Stimulated activated CD8-positive, alpha-beta memory T cell treated with anti-CD3 and anti-CD28 coated beads, Interleukin-4, amount 100 ng/mL, for 1 hour (primary cell): ENCODE measurements around the gene ESYT1.
A peak's percentile ranks its signal among the peaks of the same experiment; 100 is the strongest.

Source experiments
- DNase-seq, 2 donors: peaks; one replicate each; pipeline ENCODE4 v3.0.0-alpha.2; 2020; ENCODE audit warnings: low read depth in 2 of 2, low spot score in 1 of 2

ESYT1 gene

DNA sequence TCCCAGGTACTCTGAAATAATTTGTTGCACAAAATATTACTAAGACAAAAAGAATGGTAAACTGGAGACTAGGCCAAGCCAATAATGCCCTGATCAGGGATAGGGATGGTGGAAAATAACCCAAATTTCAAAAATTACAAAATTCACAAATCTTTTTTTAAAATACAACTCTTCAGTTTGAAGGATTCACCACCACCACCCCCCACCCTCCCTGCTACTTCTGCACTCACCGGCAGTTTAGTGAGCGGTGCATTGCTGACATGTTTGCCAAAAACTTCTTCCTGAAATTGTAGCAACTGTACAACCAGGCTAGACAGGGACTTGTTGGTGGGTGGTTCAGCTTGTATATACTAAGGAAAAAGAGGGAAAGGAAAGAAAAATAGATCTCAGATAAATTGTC lies 58.9 kb downstream of the ESYT1 start:
- DNase-seq = no peak

DNA sequence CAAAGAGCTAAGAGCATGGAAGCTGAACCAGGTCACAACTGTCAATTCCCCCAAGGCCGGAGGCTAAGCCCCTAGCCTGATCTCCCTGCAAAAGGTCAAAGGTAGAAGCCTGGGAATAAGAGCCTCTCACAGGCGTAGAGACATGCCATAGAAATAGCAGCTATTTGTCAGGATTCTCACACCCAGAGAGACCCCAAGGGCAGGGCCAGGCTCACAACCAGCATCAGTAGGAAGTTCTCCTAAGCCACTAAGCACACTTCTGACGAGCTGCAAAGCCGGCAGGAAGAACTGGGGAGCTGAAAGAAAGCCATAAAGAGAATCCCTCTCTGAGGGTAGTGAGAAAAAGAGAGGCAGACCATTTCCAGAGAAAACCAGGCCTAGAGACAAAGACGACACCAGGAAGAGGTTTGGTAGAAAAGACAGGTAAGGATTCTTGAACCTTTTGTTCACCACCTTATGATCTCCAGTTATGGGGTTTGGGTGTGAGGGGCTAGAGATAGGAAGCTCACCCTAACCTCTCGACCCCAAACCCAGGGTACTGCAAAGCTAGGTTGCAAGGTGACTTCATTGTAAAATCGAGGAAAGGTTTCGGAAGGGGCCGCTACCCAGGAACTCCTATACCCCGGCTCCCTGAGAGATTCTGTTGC lies 60.2 kb downstream of the ESYT1 start:
- DNase-seq = no peak

DNA sequence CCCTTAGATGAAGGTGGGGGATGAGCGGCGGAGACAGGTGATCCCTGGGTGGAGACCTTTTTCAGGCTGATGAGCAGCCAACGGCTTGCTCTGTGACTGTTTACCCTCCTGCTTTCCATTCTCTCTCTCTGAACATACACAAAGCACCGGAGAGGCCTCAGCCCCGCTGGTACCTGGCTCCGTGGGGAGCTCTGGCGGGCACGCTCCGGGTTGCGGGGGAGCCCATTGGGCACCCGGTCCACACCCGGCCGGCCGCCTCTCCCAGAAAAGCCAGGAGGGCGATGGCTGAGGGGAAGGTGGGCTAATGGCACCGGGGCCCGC lies 60.7 kb downstream of the ESYT1 start:
- no peak for DNase-seq

DNA sequence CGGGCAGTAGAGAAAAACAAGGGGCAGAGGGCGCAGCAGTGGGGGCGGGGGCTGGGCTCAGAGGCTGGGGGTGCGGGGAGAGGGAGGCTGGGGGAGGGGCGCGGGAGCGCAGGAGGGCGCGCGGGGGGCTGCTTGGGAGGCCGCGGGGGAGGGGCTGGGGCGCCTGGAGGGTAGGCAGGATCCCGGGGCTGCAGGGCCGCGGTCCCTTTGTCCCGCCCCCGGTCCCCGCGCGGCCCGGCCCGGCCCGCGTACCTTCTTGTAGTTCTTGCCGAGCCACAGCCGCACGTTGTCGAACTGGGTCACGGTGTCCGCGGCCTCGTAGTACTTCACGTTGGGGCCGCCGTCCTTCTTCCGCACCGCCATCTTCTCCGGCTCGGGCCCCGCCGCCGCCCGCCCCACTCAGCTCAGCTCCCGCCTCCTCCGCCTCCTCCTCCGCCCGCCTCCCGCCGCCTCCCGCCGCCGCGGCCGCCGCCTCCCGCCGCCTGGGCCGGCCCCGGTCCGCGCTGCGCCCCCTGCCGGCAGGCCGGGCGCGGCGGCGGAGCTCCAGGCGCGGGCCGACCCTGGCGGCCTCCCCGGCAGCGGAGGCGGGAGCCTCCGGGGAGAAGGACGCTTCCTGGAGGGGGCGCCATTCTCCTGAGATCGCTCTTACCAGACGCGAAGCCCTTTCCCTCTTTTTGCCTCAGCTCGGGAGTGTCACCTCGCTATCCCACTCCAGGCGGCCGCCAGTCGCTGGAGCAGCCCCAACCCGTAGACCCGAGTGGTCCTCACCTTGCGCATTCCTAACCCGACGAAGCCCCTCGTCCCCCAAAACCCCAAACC lies 61.2 kb downstream of the ESYT1 start, which contains the start of gene SMARCC2:
SMARCC2 (minus strand) TSS at position 385 of the 819 bp plus-strand sequence; CDS start at position 363, 22 bp downstream.
- DNase-seq = peak; percentile 56 to 68

DNA sequence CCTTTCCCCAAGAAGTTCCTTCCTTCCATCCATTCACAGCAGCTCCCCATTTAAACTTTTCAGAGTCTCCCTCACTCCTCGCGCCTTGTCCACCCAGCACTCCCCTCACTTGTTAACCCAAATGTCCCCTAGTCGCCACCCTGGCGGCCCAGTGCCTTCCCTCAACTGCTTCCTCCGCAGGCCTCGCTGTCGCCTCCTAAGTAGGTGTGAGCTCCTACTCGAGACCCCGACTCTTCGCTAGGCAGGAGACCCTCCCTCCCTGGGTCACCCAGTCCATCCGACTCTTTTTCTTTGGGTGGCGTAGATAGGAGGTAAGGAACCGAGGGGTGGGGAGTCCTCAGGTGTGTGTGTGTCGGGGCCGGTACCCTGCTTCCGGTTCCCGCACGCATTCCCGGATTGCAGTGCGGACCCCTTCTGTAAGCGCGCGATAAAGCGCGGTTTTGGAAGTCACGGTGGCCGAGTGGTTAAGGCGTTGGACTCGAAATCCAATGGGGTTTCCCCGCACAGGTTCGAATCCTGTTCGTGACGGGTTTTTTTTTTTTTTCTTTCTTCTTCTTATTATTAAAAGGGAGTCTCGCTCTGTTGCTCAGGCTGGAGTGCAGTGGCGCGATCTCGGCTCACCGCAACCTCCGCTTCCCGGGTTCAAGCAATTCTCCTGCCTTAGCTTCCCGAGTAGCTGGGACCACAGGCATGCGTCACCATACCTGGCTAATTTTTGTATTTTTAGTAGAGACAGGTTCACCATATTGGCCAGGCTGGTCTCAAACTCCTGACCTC lies 62.0 kb downstream of the ESYT1 start:
- peak; percentile 27 to 47 for DNase-seq

DNA sequence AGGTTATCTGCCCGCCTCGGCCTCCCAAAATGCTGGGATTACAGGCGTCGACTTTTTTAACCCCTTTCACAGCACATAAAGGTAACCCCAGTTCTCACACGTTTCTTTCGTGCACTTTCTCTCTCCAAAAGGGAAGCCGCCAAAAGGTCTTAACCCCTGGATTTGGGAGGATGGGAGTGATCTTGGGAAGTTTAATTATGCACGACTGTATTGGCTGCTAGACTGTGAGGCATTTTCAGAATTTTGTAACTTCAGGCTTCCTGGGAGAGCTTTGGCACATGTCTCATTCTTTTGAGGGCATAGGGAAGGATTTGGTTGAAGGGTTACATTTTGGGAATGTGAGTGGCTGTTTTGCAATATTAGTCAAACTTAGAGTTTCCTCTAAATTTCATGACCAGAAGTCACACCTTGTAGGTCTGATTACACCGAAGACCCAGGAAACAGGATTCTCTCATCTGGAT lies 62.7 kb downstream of the ESYT1 start:
- DNase-seq = no peak

DNA sequence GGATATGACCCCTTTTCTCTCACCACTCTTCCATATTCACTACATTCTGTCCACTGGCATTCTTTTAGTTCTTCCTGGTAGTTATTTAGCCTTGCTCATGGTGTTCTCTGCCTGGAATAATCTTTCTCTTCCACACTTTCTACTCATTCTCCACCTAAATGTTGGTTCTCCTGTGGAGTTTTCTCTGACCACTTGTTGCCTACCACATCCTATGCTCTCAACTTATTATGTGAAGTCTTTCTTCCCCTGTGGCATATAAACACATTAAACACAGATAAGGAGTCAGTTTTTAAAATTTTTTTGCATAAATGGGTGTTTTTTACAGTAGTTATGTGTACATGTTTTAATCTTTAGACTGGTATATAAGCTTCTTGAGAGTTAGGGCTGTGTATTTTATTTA lies 64.5 kb downstream of the ESYT1 start:
- no peak for DNase-seq

DNA sequence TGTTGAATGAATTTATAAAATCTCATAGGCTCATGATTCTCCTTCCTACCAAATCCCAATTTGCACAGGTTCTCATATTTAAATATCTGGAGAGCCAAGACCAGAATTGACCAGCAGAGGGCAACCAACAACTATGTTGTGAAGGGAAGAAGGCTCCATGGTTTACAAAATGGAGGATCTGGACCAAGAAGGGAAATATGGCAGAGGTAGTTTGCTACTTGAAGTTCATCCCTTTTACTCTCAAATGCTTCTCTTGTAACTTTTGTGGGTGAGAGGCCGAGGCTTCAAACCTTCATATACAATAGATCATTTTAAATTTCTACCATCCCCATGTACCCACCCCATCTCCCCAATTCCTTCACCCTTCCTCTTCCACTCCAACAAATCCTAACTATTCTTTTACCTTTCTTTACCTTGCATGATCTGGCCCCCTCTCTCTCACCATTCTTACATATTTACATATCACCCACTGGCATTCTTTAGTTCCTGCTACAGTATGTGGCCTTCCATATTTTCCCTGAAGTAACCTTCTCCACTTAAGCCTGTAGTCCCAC lies 65.0 kb downstream of the ESYT1 start:
- DNase-seq = peak; percentile 38 to 54
